ENCODE data around the gene USP4. TPM values are rescaled to one million over a fixed set of nuclear protein-coding genes. Genes with fewer than 3 reads are reported as not detected.

The USP4 gene
- total RNA-seq, 1 experiment from 2014 or later: 31.7 TPM

DNA sequence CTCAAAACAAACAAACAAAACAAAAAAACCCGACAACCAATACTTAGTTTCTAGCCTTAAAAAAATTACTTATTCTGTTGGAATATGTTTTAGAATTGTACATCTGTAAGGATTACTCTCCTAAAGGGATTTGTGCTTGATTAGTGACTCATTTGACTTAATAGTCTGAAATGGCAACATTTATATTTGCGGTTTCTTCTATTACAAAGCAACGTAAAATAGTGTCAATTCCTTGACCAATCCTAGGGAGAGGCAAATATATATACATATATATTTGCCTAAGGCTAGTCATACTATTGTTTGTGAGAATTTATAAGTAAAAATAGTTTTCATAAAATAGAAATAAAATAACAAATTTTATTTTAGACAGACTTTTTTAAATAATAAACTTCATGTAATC is 102.5 kb downstream of the USP4 start:
- intact Hi-C loops (cut with micrococcal nuclease): no loop called here
- no peak overlapping the region for H3K27ac ChIP-seq (ENCODE audit: low read depth, low read length)
- ATAC-seq: no peak
- no peaks in the 10 kb centered on the region for H3K27me3 ChIP-seq (ENCODE audit: insufficient read depth, low read length)
- RAD21 ChIA-PET (ENCODE audit: low non-redundant PET in 1 of 2, low total read pairs in 2 of 2, uncharacterized antibody in 2 of 2, unreplicated experiment in 2 of 2): no interaction called here
- POLR2A ChIA-PET: no interaction called here
- H3K9ac ChIP-seq (ENCODE audit: low read length): no peak overlapping the region
- H3K4me3 ChIP-seq (replicated peaks in 1 of 2; ENCODE audit: low read depth in 1 of 2, low read length in 2 of 2): no peak overlapping the region
- H3K4me2 ChIP-seq (ENCODE audit: low read length): no peak overlapping the region
- H3K79me2 ChIP-seq (ENCODE audit: insufficient read depth, low read length): no peaks in the 10 kb centered on the region
- H3K4me1 ChIP-seq (ENCODE audit: control insufficient read depth in 1 of 2, insufficient read depth in 2 of 2, low read length in 2 of 2): no peaks in the 10 kb centered on the region
- no peak overlapping the region for H2AFZ ChIP-seq (ENCODE audit: low read depth, low read length, poor library complexity, severe bottlenecking)
- no peaks in the 10 kb centered on the region for H3K9me2 ChIP-seq (ENCODE audit: insufficient read depth)
- TF ChIP-seq, protein P1, sequence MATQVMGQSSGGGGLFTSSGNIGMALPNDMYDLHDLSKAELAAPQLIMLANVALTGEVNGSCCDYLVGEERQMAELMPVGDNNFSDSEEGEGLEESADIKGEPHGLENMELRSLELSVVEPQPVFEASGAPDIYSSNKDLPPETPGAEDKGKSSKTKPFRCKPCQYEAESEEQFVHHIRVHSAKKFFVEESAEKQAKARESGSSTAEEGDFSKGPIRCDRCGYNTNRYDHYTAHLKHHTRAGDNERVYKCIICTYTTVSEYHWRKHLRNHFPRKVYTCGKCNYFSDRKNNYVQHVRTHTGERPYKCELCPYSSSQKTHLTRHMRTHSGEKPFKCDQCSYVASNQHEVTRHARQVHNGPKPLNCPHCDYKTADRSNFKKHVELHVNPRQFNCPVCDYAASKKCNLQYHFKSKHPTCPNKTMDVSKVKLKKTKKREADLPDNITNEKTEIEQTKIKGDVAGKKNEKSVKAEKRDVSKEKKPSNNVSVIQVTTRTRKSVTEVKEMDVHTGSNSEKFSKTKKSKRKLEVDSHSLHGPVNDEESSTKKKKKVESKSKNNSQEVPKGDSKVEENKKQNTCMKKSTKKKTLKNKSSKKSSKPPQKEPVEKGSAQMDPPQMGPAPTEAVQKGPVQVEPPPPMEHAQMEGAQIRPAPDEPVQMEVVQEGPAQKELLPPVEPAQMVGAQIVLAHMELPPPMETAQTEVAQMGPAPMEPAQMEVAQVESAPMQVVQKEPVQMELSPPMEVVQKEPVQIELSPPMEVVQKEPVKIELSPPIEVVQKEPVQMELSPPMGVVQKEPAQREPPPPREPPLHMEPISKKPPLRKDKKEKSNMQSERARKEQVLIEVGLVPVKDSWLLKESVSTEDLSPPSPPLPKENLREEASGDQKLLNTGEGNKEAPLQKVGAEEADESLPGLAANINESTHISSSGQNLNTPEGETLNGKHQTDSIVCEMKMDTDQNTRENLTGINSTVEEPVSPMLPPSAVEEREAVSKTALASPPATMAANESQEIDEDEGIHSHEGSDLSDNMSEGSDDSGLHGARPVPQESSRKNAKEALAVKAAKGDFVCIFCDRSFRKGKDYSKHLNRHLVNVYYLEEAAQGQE (IDR thresholded peaks at IDR 0.05; ENCODE audit: low read depth): no peak
- TF ChIP-seq, protein P2, sequence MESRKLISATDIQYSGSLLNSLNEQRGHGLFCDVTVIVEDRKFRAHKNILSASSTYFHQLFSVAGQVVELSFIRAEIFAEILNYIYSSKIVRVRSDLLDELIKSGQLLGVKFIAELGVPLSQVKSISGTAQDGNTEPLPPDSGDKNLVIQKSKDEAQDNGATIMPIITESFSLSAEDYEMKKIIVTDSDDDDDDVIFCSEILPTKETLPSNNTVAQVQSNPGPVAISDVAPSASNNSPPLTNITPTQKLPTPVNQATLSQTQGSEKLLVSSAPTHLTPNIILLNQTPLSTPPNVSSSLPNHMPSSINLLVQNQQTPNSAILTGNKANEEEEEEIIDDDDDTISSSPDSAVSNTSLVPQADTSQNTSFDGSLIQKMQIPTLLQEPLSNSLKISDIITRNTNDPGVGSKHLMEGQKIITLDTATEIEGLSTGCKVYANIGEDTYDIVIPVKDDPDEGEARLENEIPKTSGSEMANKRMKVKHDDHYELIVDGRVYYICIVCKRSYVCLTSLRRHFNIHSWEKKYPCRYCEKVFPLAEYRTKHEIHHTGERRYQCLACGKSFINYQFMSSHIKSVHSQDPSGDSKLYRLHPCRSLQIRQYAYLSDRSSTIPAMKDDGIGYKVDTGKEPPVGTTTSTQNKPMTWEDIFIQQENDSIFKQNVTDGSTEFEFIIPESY (IDR thresholded peaks at IDR 0.05; ENCODE audit: extremely low read depth, insufficient replicate concordance, low read length): no peak
- TF ChIP-seq JUND (IDR thresholded peaks at IDR 0.05) (no peak), SP1 (IDR thresholded peaks at IDR 0.05; ENCODE audit: low read depth) (no peak), FOSL1 (IDR thresholded peaks at IDR 0.05; ENCODE audit: low read depth) (no peak), ELF1 (IDR thresholded peaks at IDR 0.05; ENCODE audit: borderline replicate concordance, low read depth) (no peak), EGR1 (IDR thresholded peaks at IDR 0.05; ENCODE audit: low read depth) (no peak), YY1 (IDR thresholded peaks at IDR 0.05; ENCODE audit: extremely low read depth, insufficient replicate concordance, low read depth, low read length) (no peak), ZNF274 (IDR thresholded peaks at IDR 0.05; ENCODE audit: low read depth, low read length) (no peak), POLR2A (IDR thresholded peaks at IDR 0.05; ENCODE audit: borderline replicate concordance, extremely low read depth, insufficient read depth, insufficient read length) (no peak), RAD21 (IDR thresholded peaks at IDR 0.05; ENCODE audit: low read depth) (no peak), SIN3A (IDR thresholded peaks at IDR 0.05; ENCODE audit: low read depth) (no peak), TCF7L2 (IDR thresholded peaks at IDR 0.05; ENCODE audit: borderline replicate concordance, extremely low read depth, insufficient read depth, insufficient read length) (no peak)
- TF ChIP-seq, protein P3, sequence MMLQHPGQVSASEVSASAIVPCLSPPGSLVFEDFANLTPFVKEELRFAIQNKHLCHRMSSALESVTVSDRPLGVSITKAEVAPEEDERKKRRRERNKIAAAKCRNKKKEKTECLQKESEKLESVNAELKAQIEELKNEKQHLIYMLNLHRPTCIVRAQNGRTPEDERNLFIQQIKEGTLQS (IDR thresholded peaks at IDR 0.05): no peak
- peaks cover 4 to 18% of the 10 kb centered on the region in 2 experiments; a peak in 2 of 4 replicates for H3K9me3 ChIP-seq (ENCODE audit: control insufficient read depth in 1 of 2, insufficient read depth in 1 of 2, low read depth in 1 of 2, low read length in 2 of 2)
- no TSS peak for BruUV-seq (replicated peaks)
- no peaks in the 10 kb centered on the region for H4K20me1 ChIP-seq (ENCODE audit: insufficient read depth)
- CTCF ChIA-PET: no interaction called here
- no peaks in the 10 kb centered on the region for H3K36me3 ChIP-seq (ENCODE audit: control insufficient read depth in 1 of 2, insufficient read depth in 2 of 2, low read length in 2 of 2)
- no peak for DNase-seq (ENCODE audit: low read depth, low spot score)
